Osteoblast (primary cell): ENCODE measurements around the gene ZFR2. TPM values are rescaled to one million over a fixed set of nuclear protein-coding genes. Genes with fewer than 3 reads are reported as not detected.

ENCODE experiments used
- small RNA-seq: library from RNA; depleted of rRNA; stranded (forward); fragments of <200 nt; gene quantifications from one replicate; pipeline ENCODE3, GENCODE V24; 2012
- total RNA-seq: library from RNA; depleted of rRNA; stranded (reverse); fragments of >200 nt; gene quantifications from 2 replicates; pipeline ENCODE4 v1.2.3, GENCODE V29; 2012

The ZFR2 gene
- total RNA-seq, 1 donor, result not detected

Small RNAs within 50 kb of the gene (small RNA-seq; reads per million reads assigned to genes)
- not detected for gene AC005777.1

Other genes starting within 250 kb of the ZFR2 start
- gene CACTIN, start 242.2 kb downstream of the ZFR2 start, total RNA-seq, result 17.4 and 19.9 TPM in 2 replicates
- 30.4 and 31.5 TPM in 2 replicates for gene PIP5K1C, start 168.6 kb downstream of the ZFR2 start, total RNA-seq
- not detected in 2 replicates for gene TJP3, start 160.7 kb downstream of the ZFR2 start, total RNA-seq
- 22.4 and 24.2 TPM in 2 replicates for gene APBA3, start 107.3 kb downstream of the ZFR2 start, total RNA-seq
- gene MRPL54, start 106.4 kb downstream of the ZFR2 start, total RNA-seq, result 41.6 and 44.8 TPM in 2 replicates
- gene RAX2, start 96.8 kb downstream of the ZFR2 start, total RNA-seq, result not detected in 2 replicates
- gene MATK, start 82.7 kb downstream of the ZFR2 start, total RNA-seq, result not detected in 2 replicates
- not detected in 2 replicates for gene ATCAY, start 11.6 kb upstream of the ZFR2 start, total RNA-seq
- not detected in 2 replicates for gene NMRK2, start 64.0 kb upstream of the ZFR2 start, total RNA-seq
- gene DAPK3, start 102.1 kb upstream of the ZFR2 start, total RNA-seq, result 122 and 131 TPM in 2 replicates
- 2,656 and 2,968 TPM in 2 replicates for gene EEF2, start 116.4 kb upstream of the ZFR2 start, total RNA-seq
- 14.7 and 21.4 TPM in 2 replicates for gene PIAS4, start 138.7 kb upstream of the ZFR2 start, total RNA-seq
- gene ZBTB7A, start 197.9 kb upstream of the ZFR2 start, total RNA-seq, result 38.6 and 42.7 TPM in 2 replicates